ENCODE data around the gene FMN2.

The FMN2 gene

DNA sequence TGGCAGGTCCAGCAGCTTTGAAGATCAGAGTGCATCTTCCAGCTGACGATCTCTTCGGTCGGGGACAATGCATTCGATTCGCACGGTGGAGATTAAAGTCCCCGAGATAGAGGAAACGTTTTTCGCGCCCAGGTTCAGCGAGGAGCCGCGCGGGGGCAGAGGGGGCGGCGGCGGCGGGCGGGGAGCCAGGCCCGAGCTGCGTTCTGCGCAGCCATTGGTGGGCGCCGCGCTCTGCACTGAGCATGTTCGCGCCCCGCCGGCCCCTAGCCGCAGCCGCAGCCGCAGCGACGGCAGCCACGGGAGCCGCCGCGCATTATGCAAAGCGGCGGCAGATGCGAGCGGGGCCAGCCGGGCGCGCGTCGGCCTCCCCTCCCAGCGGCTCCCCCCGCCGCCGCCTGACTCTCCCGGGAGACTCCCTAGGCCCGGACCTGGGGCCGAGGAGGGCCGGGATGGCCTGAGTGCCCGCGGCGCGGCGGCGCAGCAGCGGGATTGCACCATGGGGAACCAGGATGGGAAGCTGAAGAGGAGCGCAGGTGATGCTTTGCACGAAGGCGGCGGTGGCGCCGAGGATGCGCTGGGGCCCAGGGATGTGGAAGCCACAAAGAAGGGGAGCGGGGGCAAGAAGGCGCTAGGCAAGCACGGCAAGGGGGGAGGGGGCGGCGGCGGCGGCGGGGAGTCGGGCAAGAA is at the start of gene FMN2:
TSS of gene FMN2 (plus strand) at position 270 of the 687 bp plus-strand sequence. CDS start at position 497, 227 bp downstream.
- DNase-seq: peak; percentile 63 to 84

DNA sequence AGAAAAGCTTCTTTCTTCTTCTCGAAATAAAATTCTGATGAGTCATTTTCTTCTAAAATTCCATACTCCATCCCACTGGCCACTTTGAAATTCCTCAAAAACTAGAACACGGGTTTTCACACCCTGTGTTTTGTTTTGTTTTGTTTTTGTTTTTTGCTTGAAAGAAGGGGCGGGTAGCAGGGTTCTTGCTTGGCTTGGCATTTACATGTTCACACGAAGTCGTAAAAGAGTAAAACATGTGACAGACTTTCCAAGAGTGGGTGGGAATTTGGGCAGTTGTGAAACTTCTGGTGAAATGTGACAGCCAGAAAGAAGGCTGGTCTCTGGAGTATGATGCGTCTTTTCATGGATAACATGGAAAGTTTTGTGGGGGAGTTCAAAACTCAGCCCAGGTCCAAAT is 47.1 kb upstream of the FMN2 start:
- no peak for DNase-seq

GRCh38 chr1:240046000-240046399 is 45.7 kb upstream of the FMN2 start:
- no peak for DNase-seq

GRCh38 chr1:240054109-240054701 is 37.5 kb upstream of the FMN2 start:
- DNase-seq: no peak

DNA sequence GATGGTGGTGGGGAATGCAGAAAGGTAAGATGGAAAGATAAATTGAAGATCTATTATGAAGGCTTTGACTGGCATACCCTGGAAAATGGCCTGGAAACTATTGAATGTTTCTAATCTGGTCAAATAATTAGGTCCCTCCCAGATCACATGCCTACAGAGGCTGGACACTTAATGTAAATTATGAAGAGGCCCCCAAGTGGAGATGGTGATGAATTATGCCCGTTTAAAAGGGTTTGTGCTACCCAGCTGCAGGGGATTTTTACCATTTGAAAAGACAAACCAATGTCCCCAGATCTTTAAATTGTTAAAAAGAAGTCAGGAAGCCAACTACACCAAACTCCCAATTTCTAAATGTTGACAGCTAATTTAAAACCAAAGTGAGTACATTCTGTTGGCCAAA is 35.7 kb upstream of the FMN2 start:
- DNase-seq: no peak

GRCh38 chr1:240056350-240056749 is 35.3 kb upstream of the FMN2 start:
- DNase-seq: no peak

DNA sequence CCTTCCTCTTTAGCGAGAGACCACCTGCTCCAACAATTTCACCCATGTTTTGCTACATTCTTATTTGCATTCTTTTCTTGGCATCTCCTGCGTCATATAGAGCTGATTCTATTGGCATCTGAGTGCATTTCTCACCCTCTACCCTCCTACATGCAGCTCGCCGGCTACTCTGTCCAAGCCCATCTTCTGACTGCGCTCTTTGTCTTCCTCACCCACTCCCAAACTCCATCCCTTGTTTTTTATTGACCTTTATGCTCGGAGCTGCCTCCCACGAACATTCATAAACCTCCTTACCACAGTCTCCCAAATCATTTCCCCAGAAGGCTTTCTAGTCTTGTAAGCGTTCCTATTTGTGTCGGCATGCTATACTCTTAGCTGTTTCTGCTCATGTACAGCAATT is 33.6 kb upstream of the FMN2 start:
- no peak for DNase-seq

DNA sequence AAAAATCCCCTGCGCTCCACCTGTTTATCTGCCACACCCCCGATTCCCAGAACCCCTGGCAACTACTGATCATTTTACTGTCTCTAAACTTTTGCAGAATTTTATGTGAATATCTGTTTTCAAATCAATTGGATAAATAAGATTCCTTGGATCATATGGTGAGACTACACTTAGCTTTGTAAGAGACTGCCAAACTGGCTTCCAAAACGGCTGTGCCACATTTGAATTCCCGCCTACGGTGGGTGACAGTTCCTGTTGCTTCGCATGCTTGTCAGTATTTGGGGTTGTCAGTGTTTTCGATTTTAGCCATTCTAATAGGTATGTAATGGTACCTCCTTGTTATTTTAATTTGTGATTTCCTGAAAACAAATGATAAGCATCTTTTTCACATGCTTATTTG is 22.7 kb upstream of the FMN2 start:
- no peak for DNase-seq

DNA sequence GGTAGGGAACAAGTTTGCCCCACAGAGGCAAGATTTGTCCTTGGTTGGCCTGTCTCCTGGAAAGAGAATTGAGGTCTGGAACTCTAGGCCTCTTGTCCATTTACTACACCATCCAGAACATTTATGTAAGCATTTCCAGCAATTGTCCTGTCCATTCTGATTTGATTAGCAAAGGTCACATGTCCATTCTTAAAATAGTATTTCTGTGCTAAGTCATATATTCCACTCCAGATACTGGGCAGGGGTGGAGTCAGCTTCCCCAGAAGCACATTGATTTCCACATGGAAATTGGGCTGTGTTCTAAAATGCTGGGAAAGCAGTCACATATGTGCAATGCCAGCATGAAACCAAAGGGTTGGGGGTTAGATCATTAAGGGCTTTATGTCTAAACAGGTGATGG is 21.5 kb upstream of the FMN2 start:
- DNase-seq: no peak

GRCh38 chr1:240073097-240073496 is 18.6 kb upstream of the FMN2 start:
- DNase-seq: no peak

GRCh38 chr1:240074422-240074821 is 17.3 kb upstream of the FMN2 start:
- no peak for DNase-seq

- DNase-seq: no peak
These were observed 16.8 kb upstream of the FMN2 start for GRCh38 chr1:240074908-240075307.

- no peak for DNase-seq
These were observed 7.3 kb upstream of the FMN2 start for GRCh38 chr1:240084337-240084736.

GRCh38 chr1:240084749-240085148 is 6.9 kb upstream of the FMN2 start:
- DNase-seq: no peak

DNA sequence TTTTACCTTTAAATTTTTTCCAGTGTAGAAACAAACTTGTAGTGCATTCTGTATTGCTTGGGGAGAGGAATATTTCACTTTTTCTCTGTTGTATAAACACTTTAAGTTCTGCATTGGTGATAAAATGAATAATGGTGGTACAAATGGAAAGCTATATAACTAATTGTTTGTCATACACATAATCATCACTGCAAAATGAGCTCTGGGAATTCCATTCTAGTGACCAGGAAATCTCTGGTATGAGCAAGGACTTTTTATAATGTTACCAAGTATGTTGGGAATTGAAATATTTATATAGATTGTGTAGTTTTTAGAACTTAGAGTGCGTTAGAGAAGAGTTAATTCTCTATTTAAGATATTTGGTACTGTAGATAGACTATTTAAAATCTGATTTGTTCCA is 5.0 kb upstream of the FMN2 start:
- no peak for DNase-seq

- no peak for DNase-seq
These were observed 1.7 kb upstream of the FMN2 start for GRCh38 chr1:240090014-240090413.

GRCh38 chr1:240090957-240091600 is 604 bp upstream of the FMN2 start:
- DNase-seq: no peak

DNA sequence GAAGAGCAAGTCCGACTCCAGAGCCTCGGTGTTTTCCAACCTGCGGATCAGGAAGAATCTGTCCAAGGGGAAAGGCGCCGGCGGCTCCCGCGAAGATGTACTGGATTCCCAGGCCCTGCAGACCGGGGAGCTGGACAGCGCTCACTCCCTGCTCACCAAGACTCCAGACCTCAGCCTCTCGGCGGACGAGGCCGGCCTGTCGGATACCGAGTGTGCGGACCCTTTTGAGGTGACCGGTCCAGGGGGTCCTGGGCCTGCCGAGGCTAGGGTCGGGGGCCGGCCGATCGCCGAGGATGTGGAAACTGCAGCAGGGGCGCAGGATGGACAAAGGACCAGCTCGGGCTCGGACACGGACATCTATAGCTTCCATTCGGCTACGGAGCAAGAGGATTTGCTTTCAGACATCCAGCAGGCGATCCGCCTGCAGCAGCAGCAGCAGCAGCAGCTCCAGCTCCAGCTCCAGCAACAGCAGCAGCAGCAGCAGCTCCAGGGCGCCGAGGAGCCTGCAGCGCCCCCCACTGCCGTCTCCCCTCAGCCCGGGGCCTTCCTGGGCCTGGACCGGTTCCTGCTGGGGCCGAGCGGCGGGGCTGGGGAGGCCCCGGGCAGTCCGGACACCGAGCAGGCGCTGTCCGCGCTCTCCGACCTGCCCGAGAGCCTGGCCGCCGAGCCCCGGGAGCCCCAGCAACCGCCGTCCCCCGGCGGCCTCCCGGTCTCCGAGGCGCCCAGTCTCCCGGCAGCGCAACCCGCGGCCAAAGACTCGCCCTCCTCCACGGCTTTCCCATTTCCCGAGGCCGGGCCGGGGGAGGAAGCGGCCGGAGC is 827 bp downstream of the FMN2 start:
- peak in 1 of 2 experiments; percentile 11 for DNase-seq

- DNase-seq: no peak
These were observed 1.7 kb downstream of the FMN2 start for GRCh38 chr1:240093120-240093961.

DNA sequence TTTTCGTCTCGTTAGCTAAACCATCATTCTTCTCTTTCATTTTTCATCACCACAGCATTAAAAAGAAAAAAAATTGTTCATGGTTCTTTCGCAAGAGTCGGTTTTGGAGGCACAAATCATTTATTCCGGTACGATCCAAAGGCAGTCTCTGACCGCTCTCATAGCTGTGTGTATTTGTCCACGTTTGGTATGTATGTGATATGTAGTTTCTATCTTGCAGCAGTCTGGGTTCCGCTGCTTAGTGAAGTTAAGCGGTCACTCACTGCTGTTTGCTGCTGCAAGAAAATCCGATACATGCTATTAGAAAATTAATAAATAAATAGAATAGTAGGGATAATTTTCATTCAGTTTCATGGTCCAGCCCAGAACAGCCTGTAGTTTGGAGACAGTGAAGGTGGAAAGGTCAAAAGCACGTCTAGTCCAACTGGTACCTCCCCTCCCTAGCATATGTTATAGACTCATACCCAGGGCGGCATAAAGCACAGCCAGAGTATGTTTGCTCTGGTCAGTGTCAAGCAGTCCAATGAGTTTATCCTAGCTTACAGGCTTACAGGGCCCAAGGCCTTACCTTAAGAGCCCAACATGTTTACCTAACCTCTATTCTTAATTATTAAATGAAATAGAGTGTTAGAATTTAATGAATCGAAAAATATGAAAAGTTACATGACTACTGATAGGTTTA is 2.5 kb downstream of the FMN2 start:
- no peak for DNase-seq

- no peak for DNase-seq
These were observed 5.3 kb downstream of the FMN2 start for GRCh38 chr1:240096974-240097373.

GRCh38 chr1:240098534-240098933 is 6.9 kb downstream of the FMN2 start:
- DNase-seq: no peak

Measured in NCI-H1930 (cell line).